ENCODE data around the gene MOXD1.

MOXD1 gene

DNA sequence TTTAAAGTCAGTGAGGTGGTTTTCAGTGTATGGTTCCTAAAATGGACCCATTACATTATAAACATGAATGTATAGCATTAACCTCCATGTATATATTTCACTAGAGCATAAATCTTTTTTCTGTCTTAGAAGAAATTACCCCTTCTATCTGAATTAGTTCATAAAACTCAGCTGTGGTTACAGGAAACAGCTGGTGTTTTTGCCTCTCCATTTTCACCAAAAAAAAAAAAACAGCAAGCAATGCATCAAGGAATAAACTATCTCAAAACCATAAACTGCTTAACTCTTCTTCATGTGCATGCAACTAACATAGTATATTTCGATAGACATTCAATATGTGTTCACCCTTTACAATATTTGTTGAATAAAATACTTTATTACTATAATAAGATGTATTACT, 40.2 kb downstream of the MOXD1 start:
- Histone ChIP-seq H3K9me3 (ENCODE audit: control insufficient read depth, insufficient read depth, low read depth, low read length) (no peaks in the 10 kb centered on the region), H3K36me3 (ENCODE audit: control insufficient read depth in 2 of 2, insufficient read depth in 1 of 2, low read length in 2 of 2) (no peaks in the 10 kb centered on the region), H3K27ac (ENCODE audit: extremely low read depth, low read depth, low read length) (no peak overlapping the region), H3K4me1 (ENCODE audit: control insufficient read depth, insufficient read depth, low read length) (0 out of 2 replicates have a peak, but pooled peaks cover 8% of the 10 kb centered on the region), H3K4me3 (ENCODE audit: low read depth, low read length) (no peak overlapping the region)
- TF ChIP-seq ZNF341 (tag by site-specific recombination; IDR thresholded peaks at IDR 0.05; ENCODE audit: low read depth): no peak
- TF ChIP-seq OSR2 (tag by site-specific recombination; IDR thresholded peaks at IDR 0.05): no peak
- TF ChIP-seq, protein P1, sequence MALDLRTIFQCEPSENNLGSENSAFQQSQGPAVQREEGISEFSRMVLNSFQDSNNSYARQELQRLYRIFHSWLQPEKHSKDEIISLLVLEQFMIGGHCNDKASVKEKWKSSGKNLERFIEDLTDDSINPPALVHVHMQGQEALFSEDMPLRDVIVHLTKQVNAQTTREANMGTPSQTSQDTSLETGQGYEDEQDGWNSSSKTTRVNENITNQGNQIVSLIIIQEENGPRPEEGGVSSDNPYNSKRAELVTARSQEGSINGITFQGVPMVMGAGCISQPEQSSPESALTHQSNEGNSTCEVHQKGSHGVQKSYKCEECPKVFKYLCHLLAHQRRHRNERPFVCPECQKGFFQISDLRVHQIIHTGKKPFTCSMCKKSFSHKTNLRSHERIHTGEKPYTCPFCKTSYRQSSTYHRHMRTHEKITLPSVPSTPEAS (tag by site-specific recombination; IDR thresholded peaks at IDR 0.05): no peak
- TF ChIP-seq SCRT1 (tag by site-specific recombination; IDR thresholded peaks at IDR 0.05; ENCODE audit: borderline replicate concordance): no peak
- TF ChIP-seq, protein P2, sequence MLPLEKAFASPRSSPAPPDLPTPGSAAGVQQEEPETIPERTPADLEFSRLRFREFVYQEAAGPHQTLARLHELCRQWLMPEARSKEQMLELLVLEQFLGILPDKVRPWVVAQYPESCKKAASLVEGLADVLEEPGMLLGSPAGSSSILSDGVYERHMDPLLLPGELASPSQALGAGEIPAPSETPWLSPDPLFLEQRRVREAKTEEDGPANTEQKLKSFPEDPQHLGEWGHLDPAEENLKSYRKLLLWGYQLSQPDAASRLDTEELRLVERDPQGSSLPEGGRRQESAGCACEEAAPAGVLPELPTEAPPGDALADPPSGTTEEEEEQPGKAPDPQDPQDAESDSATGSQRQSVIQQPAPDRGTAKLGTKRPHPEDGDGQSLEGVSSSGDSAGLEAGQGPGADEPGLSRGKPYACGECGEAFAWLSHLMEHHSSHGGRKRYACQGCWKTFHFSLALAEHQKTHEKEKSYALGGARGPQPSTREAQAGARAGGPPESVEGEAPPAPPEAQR (tag by site-specific recombination; IDR thresholded peaks at IDR 0.05): no peak
- ChIA-PET CTCF (interaction anchor here (0.6 kb wide), 2 partner anchors 37 to 436 kb away, joined by 4 read pairs; no protein-coding TSS in a partner anchor), POLR2A (no interaction called here)

DNA sequence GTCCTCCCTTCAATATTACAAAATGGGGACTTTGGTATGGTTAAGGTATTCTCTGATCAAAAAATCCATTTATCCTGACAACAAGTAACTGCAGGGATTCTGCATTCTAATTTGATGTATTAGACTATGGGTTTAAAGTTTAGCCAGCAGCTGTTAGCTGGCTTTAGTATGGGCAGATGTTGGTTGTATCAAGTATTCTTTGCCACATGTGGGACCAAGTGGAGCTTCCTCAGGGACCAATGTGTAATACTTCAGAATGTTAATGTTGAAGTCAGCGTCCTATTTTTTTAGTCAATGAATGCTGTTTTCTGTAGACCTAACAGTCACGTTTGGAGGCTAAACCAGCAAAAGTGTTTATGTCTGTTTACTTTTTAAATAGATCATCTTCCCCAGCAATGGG, 41.4 kb downstream of the MOXD1 start:
- POLR2A ChIA-PET: no interaction called here
- Histone ChIP-seq H3K4me1 (ENCODE audit: control insufficient read depth, insufficient read depth, low read length) (0 out of 2 replicates have a peak, but pooled peaks cover 8% of the 10 kb centered on the region), H3K36me3 (ENCODE audit: control insufficient read depth in 2 of 2, insufficient read depth in 1 of 2, low read length in 2 of 2) (no peaks in the 10 kb centered on the region), H3K4me3 (ENCODE audit: low read depth, low read length) (no peak overlapping the region), H3K27ac (ENCODE audit: extremely low read depth, low read depth, low read length) (no peak overlapping the region), H3K9me3 (ENCODE audit: control insufficient read depth, insufficient read depth, low read depth, low read length) (no peaks in the 10 kb centered on the region)
- no peak for TF ChIP-seq ZNF433 (tag by site-specific recombination; IDR thresholded peaks at IDR 0.05; ENCODE audit: low read depth)
- TF ChIP-seq ZFP3 (tag by site-specific recombination; IDR thresholded peaks at IDR 0.05; ENCODE audit: low read depth): no peak
- TF ChIP-seq ZNF610 (tag by site-specific recombination; IDR thresholded peaks at IDR 0.05; ENCODE audit: borderline replicate concordance): no peak
- no peak for TF ChIP-seq ZNF248 (tag by site-specific recombination; IDR thresholded peaks at IDR 0.05)
- TF ChIP-seq ZNF133 (tag by site-specific recombination; IDR thresholded peaks at IDR 0.05): no peak
- TF ChIP-seq ZNF843 (tag by site-specific recombination; IDR thresholded peaks at IDR 0.05): no peak
- no peak for TF ChIP-seq ZNF121 (tag by site-specific recombination; IDR thresholded peaks at IDR 0.05)
- TF ChIP-seq, protein P1 (tag by site-specific recombination; IDR thresholded peaks at IDR 0.05): no peak
- no peak for TF ChIP-seq WT1 (tag by site-specific recombination; IDR thresholded peaks at IDR 0.05)
- TF ChIP-seq KLF10 (tag by site-specific recombination; IDR thresholded peaks at IDR 0.05): no peak
- TF ChIP-seq SCRT2 (tag by site-specific recombination; IDR thresholded peaks at IDR 0.05): no peak
- TF ChIP-seq ZNF2 (tag by site-specific recombination; IDR thresholded peaks at IDR 0.05): no peak
- TF ChIP-seq ZNF341 (tag by site-specific recombination; IDR thresholded peaks at IDR 0.05; ENCODE audit: low read depth): no peak
- no peak for TF ChIP-seq KLF1 (tag by site-specific recombination; IDR thresholded peaks at IDR 0.05)
- TF ChIP-seq, protein P3, sequence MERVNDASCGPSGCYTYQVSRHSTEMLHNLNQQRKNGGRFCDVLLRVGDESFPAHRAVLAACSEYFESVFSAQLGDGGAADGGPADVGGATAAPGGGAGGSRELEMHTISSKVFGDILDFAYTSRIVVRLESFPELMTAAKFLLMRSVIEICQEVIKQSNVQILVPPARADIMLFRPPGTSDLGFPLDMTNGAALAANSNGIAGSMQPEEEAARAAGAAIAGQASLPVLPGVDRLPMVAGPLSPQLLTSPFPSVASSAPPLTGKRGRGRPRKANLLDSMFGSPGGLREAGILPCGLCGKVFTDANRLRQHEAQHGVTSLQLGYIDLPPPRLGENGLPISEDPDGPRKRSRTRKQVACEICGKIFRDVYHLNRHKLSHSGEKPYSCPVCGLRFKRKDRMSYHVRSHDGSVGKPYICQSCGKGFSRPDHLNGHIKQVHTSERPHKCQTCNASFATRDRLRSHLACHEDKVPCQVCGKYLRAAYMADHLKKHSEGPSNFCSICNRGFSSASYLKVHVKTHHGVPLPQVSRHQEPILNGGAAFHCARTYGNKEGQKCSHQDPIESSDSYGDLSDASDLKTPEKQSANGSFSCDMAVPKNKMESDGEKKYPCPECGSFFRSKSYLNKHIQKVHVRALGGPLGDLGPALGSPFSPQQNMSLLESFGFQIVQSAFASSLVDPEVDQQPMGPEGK (tag by site-specific recombination; IDR thresholded peaks at IDR 0.05): no peak
- no peak for TF ChIP-seq GLIS2 (tag by site-specific recombination; IDR thresholded peaks at IDR 0.05)
- TF ChIP-seq ZNF391 (tag by site-specific recombination; IDR thresholded peaks at IDR 0.05; ENCODE audit: borderline replicate concordance, low read depth): no peak
- TF ChIP-seq, protein P4, sequence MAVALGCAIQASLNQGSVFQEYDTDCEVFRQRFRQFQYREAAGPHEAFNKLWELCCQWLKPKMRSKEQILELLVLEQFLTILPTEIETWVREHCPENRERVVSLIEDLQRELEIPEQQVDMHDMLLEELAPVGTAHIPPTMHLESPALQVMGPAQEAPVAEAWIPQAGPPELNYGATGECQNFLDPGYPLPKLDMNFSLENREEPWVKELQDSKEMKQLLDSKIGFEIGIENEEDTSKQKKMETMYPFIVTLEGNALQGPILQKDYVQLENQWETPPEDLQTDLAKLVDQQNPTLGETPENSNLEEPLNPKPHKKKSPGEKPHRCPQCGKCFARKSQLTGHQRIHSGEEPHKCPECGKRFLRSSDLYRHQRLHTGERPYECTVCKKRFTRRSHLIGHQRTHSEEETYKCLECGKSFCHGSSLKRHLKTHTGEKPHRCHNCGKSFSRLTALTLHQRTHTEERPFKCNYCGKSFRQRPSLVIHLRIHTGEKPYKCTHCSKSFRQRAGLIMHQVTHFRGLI (tag by site-specific recombination; IDR thresholded peaks at IDR 0.05): no peak
- CTCF ChIA-PET: no interaction called here
